Activated B cell treated with CpG ODN at 0.5 μM for 24 hours (primary cell): ENCODE measurements around the gene BCKDHA. TPM values are rescaled to one million over a fixed set of nuclear protein-coding genes. Genes with fewer than 3 reads are reported as not detected.
"Not testable (repeated sequence)": the region's sequence is repeated elsewhere in the genome, so short reads cannot be mapped to it uniquely, and the experiment has no call there.

Experiments used
- ATAC-seq: fragments of 200-7000 bp; cut with Tn5 transposase; one replicate; pipeline ENCODE4 v1.10.0; 2021; ENCODE audit warnings: low read depth, mild to moderate bottlenecking, moderate library complexity
- CTCF ChIA-PET: fragments of 350-600 bp; sonication (Branson Sonifier 250); formaldehyde crosslinking; loops from one replicate; lab custom pipeline; 2021; ENCODE audit warnings: antibody characterized with exemption; lab: Charles Lee
- POLR2A ChIA-PET: fragments of 350-600 bp; sonication (Branson Sonifier 250); formaldehyde crosslinking; loops from one replicate; lab custom pipeline; 2021; ENCODE audit warnings: antibody characterized with exemption; lab: Charles Lee
- DNase-seq: peaks from one replicate; pipeline ENCODE4 v3.0.0; 2022
- H3K27ac Mint-ChIP-seq: one replicate; pipeline ENCODE4 v1.8.0; 2020; ENCODE audit warnings: mixed read lengths
- H3K27me3 Mint-ChIP-seq: one replicate; pipeline ENCODE4 v1.8.0; 2021; ENCODE audit warnings: mixed read lengths
- H3K36me3 Mint-ChIP-seq: one replicate; pipeline ENCODE4 v1.8.0; 2021; ENCODE audit warnings: low read depth, mixed read lengths
- H3K4me1 Mint-ChIP-seq: one replicate; pipeline ENCODE4 v1.8.0; 2021; ENCODE audit warnings: mixed read lengths
- H3K4me3 Mint-ChIP-seq: one replicate; pipeline ENCODE4 v1.8.0; 2020; ENCODE audit warnings: mild to moderate bottlenecking, mixed read lengths
- H3K9me3 Mint-ChIP-seq: one replicate; pipeline ENCODE4 v1.8.0; 2020; ENCODE audit warnings: mixed read lengths
- CTCF ChIP-seq: fragments of 200-600 bp; IDR thresholded peaks from one replicate; pipeline ENCODE4 v1.8.0; 2022; ENCODE audit warnings: antibody characterized with exemption, mild to moderate bottlenecking
- intact Hi-C: fragments of 100-400 bp; cut with micrococcal nuclease; formaldehyde crosslinking; loops from one replicate; pipeline ENCODE4 v1.15.1; 2024
- total RNA-seq: library from RNA; stranded (reverse); gene quantifications from 2 replicates; pipeline ENCODE4 v1.2.3, GENCODE V29; 2022

The BCKDHA gene
- total RNA-seq, 1 donor from 2014 or later: 22.2 TPM

GRCh38 chr19:41455936-41456335 is 58.3 kb downstream of the BCKDHA start:
- no peak overlapping the region for H3K27ac Mint-ChIP-seq
- ATAC-seq: no peak
- peaks cover 8% of the 10 kb centered on the region for H3K27me3 Mint-ChIP-seq
- no peaks in the 10 kb centered on the region for H3K36me3 Mint-ChIP-seq
- CTCF ChIA-PET: interaction anchor here (0.8 to 1.8 kb wide), 3 partner anchors 105 to 114 kb away, joined by 3 to 7 read pairs (median 4); no protein-coding TSS in a partner anchor
- H3K4me3 Mint-ChIP-seq: no peak overlapping the region
- POLR2A ChIA-PET: interaction anchor here (0.9 to 1.2 kb wide), 3 partner anchors 66 to 113 kb away, joined by 3 read pairs; no protein-coding TSS in a partner anchor
- intact Hi-C loops: no loop called here
- TF ChIP-seq CTCF: no peak
- H3K4me1 Mint-ChIP-seq: peaks cover 27% of the 10 kb centered on the region
- H3K9me3 Mint-ChIP-seq: no peaks in the 10 kb centered on the region
- DNase-seq: no peak

GRCh38 chr19:41456342-41456918 is 58.8 kb downstream of the BCKDHA start:
- no peak overlapping the region for H3K4me3 Mint-ChIP-seq
- intact Hi-C loops: no loop called here
- no peak overlapping the region for H3K27ac Mint-ChIP-seq
- no peaks in the 10 kb centered on the region for H3K36me3 Mint-ChIP-seq
- ATAC-seq: no peak
- H3K9me3 Mint-ChIP-seq: no peaks in the 10 kb centered on the region
- TF ChIP-seq CTCF: no peak
- no peak for DNase-seq
- CTCF ChIA-PET: interaction anchor here (0.8 to 1.8 kb wide), 3 partner anchors 105 to 114 kb away, joined by 3 to 7 read pairs (median 4); no protein-coding TSS in a partner anchor
- peaks cover 27% of the 10 kb centered on the region for H3K4me1 Mint-ChIP-seq
- peaks cover 8% of the 10 kb centered on the region for H3K27me3 Mint-ChIP-seq
- POLR2A ChIA-PET: interaction anchor here (0.9 to 1.2 kb wide), 3 partner anchors 65 to 112 kb away, joined by 3 read pairs; no protein-coding TSS in a partner anchor

GRCh38 chr19:41457241-41457640 is 59.6 kb downstream of the BCKDHA start:
- DNase-seq: no peak

GRCh38 chr19:41462497-41462896 is 64.9 kb downstream of the BCKDHA start:
- Mint-ChIP-seq H3K36me3 (no peaks in the 10 kb centered on the region), H3K27me3 (peaks cover 16% of the 10 kb centered on the region), H3K4me3 (peak overlapping the region; percentile 7), H3K4me1 (peaks cover 31% of the 10 kb centered on the region), H3K27ac (peak overlapping the region; percentile 93), H3K9me3 (no peaks in the 10 kb centered on the region)
- ATAC-seq: no peak
- intact Hi-C loops: loop anchor here (2.0 kb wide), 2 partner anchors 14 to 72 kb away; no protein-coding TSS in a partner anchor
- no peak for DNase-seq
- POLR2A ChIA-PET: no interaction called here
- TF ChIP-seq CTCF: no peak
- CTCF ChIA-PET: no interaction called here

More at GRCh38 chr19:41457241-41457640, 59.6 kb downstream of the BCKDHA start:
- Mint-ChIP-seq H3K27ac (peak overlapping the region; percentile 50), H3K9me3 (no peaks in the 10 kb centered on the region), H3K27me3 (peaks cover 8% of the 10 kb centered on the region), H3K4me1 (peaks cover 29% of the 10 kb centered on the region), H3K36me3 (no peaks in the 10 kb centered on the region), H3K4me3 (no peak overlapping the region)
- no peak for TF ChIP-seq CTCF
- intact Hi-C loops: no loop called here
- POLR2A ChIA-PET: interaction anchor here (1.2 kb wide), 1 partner anchor 92 kb away, joined by 3 read pairs; no protein-coding TSS in a partner anchor
- CTCF ChIA-PET: interaction anchor here (1.8 kb wide), 1 partner anchor 107 kb away, joined by 7 read pairs; no protein-coding TSS in a partner anchor
- peak; percentile 47 for ATAC-seq

- peak; percentile 73 for ATAC-seq
- H3K36me3 Mint-ChIP-seq: not testable (repeated sequence)
These were observed 65.9 kb downstream of the BCKDHA start for GRCh38 chr19:41463257-41464256.

More at GRCh38 chr19:41463257-41464256, 65.9 kb downstream of the BCKDHA start:
- DNase-seq: peak; percentile 51
- Mint-ChIP-seq H3K27me3 (peaks cover 14% of the 10 kb centered on the region), H3K4me1 (peaks cover 29% of the 10 kb centered on the region), H3K27ac (peak overlapping the region; percentile 93), H3K4me3 (peak overlapping the region; percentile 61)
- H3K9me3 Mint-ChIP-seq: not testable (repeated sequence)
- POLR2A ChIA-PET: interaction anchor here (0.6 kb wide), 2 partner anchors 58 to 112 kb away, joined by 3 to 5 read pairs; partner anchors contain the start of gene CEACAM21
- CTCF ChIA-PET: interaction anchor here (0.7 to 1.0 kb wide), 2 partner anchors 15 to 100 kb away, joined by 3 read pairs; no protein-coding TSS in a partner anchor
- intact Hi-C loops: loop anchor here (2.0 kb wide), 3 partner anchors 15 to 71 kb away; no protein-coding TSS in a partner anchor
